Stimulated activated naive B cell treated with anti-CD40 and anti-IgM and Interleukin-4, amounts not matched to agents 10 μg/mL and 1 μg/mL and 100 μg/mL, for 72 hours (primary cell): Measurements from ENCODE around the gene SLC9C2.

ENCODE experiments used
- ATAC-seq, 2 donors: fragments of 150-1000 bp; cut with Tn5 transposase; replicated peaks; 2 replicates each; pipeline ENCODE4 v1.10.0; 2021; ENCODE audit warnings: moderate library complexity in 1 of 2
- DNase-seq: peaks from one replicate; pipeline ENCODE4 v3.0.0; 2021
- H3K27ac Mint-ChIP-seq: one replicate; pipeline ENCODE4 v1.8.0; 2022; ENCODE audit warnings: mild to moderate bottlenecking, mixed read lengths
- H3K27me3 Mint-ChIP-seq, 2 donors: one replicate each; pipeline ENCODE4 v1.8.0; 2022; ENCODE audit warnings: mixed read lengths in 2 of 2
- H3K36me3 Mint-ChIP-seq, 2 donors: one replicate each; pipeline ENCODE4 v1.8.0; 2022; ENCODE audit warnings: mixed read lengths in 2 of 2, mild to moderate bottlenecking in 1 of 2
- H3K4me1 Mint-ChIP-seq, 2 donors: one replicate each; pipeline ENCODE4 v1.8.0; 2022; ENCODE audit warnings: mixed read lengths in 2 of 2, mild to moderate bottlenecking in 1 of 2
- H3K4me3 Mint-ChIP-seq, 2 donors: one replicate each; pipeline ENCODE4 v1.8.0; 2022; ENCODE audit warnings: mild to moderate bottlenecking in 2 of 2, mixed read lengths in 2 of 2, moderate library complexity in 1 of 2
- H3K9me3 Mint-ChIP-seq, 2 donors: one replicate each; pipeline ENCODE4 v1.8.0; 2022; ENCODE audit warnings: mixed read lengths in 2 of 2, mild to moderate bottlenecking in 1 of 2

SLC9C2 gene

DNA sequence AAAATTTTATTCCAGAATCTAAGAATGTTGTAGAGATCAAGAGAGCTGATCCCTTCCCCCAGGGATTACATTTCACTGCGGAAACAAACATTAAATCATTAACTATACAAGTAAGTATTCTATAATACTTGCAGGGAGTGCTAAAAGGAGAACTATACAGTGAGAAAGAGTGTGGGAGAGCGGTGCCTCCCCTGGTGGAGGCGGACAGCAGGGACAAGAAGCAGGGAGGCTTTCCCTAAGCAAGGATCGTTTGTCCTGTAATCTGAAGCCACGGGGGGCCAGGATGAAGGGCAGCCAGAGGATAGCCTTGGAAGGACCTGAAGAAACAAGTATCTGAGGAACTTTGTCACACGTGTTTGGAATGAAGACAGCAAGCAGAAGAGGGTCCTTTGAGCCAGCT is 40.1 kb downstream of the SLC9C2 start:
- peaks cover 12 to 13% of the 10 kb centered on the region in 2 donors for H3K27me3 Mint-ChIP-seq
- no peak overlapping the region for H3K27ac Mint-ChIP-seq
- H3K9me3 Mint-ChIP-seq: peaks cover 17 to 20% of the 10 kb centered on the region in 2 donors
- no peak overlapping the region for H3K4me3 Mint-ChIP-seq
- DNase-seq: no peak
- H3K36me3 Mint-ChIP-seq: no peaks in the 10 kb centered on the region
- ATAC-seq: no peak
- H3K4me1 Mint-ChIP-seq: no peaks in the 10 kb centered on the region

DNA sequence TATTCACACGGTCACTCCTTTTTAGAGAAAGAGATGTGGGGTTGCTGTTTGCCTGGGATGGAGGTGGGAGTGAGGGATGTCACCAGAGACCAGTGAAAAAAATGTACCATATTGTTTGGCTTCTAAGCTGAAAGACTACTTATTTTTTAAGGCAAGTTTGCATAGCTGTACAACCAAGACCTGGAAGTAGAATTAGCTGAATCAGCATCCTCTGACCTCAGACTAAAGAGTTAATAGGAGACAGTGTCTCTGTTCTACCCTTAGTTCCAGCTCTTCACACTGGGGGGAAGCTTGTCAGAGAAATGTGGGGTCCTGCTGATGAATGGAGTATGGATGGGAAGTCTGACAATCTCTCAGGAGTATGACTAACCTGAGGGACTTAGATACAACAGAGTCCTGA is 41.6 kb downstream of the SLC9C2 start:
- no peaks in the 10 kb centered on the region for H3K36me3 Mint-ChIP-seq
- peaks cover 6 to 9% of the 10 kb centered on the region in 2 donors for H3K9me3 Mint-ChIP-seq
- no peak overlapping the region for H3K27ac Mint-ChIP-seq
- H3K27me3 Mint-ChIP-seq: peaks cover 0 to 4% of the 10 kb centered on the region in 2 donors
- ATAC-seq: no peak
- no peaks in the 10 kb centered on the region for H3K4me1 Mint-ChIP-seq
- H3K4me3 Mint-ChIP-seq: no peak overlapping the region
- DNase-seq: no peak

DNA sequence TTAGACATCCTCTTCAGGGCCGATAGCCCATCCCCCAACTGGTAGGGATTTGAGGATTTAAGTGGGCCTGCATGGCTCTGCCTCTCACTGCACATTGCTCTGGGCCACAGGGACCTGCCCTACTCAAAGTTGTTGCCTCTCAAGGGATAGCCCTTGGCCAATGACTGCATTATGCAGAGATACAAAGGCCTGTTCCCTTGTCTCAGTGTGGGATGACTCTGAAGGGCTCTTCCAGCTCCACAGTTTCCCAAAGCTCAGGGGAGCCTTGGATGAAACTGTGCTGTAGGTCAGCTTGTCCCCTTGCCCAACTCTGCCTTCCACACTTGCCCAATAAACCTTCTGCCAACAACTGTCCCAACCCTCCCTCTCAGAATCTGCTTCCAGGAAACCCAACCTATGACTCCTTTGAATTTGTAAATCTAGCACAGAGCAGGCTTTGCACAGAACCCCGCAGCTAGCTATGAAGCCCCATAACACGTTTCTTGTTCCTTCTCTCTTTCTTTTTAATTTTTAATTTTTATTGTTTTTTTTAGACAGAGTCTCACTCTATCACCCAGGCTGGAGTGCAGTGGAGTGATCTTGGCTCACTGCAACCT is 42.5 kb downstream of the SLC9C2 start:
- peaks cover 4 to 7% of the 10 kb centered on the region in 2 donors for H3K9me3 Mint-ChIP-seq
- H3K4me1 Mint-ChIP-seq: no peaks in the 10 kb centered on the region
- H3K27ac Mint-ChIP-seq: no peak overlapping the region
- no peak for ATAC-seq
- no peak for DNase-seq
- H3K36me3 Mint-ChIP-seq: no peaks in the 10 kb centered on the region
- H3K4me3 Mint-ChIP-seq: no peak overlapping the region
- no peaks in the 10 kb centered on the region for H3K27me3 Mint-ChIP-seq

DNA sequence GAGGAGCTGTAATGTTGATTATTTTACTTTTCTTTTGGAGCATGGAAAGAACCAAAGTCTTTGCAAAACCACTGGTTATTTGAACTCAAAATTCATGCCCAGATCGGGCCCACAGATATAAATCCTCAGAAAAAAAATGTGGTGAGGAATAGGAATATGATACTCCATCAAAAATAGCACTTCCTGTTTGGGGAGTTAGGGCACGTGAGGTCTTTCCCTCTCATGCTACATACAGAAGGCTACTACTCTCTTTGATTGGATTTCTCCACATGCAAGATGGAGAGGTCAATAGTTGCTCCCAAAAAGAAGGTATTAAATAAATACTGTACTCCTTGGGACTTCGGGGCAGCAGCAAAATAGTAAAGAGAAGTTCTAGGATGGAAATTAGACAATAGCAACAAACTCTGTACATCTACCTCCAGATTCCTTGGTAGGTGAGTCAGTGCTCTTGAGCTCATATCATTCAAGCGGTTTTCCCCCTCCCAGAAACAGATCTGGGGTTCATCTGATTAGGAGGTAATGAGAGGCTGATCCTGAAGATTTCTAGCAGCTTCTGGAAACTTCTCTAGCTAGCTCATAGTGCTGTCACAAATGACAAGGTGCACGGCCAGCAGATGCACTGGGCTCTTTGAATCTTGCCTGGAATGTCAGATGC is 47.1 kb downstream of the SLC9C2 start:
- H3K4me1 Mint-ChIP-seq: no peaks in the 10 kb centered on the region

DNA sequence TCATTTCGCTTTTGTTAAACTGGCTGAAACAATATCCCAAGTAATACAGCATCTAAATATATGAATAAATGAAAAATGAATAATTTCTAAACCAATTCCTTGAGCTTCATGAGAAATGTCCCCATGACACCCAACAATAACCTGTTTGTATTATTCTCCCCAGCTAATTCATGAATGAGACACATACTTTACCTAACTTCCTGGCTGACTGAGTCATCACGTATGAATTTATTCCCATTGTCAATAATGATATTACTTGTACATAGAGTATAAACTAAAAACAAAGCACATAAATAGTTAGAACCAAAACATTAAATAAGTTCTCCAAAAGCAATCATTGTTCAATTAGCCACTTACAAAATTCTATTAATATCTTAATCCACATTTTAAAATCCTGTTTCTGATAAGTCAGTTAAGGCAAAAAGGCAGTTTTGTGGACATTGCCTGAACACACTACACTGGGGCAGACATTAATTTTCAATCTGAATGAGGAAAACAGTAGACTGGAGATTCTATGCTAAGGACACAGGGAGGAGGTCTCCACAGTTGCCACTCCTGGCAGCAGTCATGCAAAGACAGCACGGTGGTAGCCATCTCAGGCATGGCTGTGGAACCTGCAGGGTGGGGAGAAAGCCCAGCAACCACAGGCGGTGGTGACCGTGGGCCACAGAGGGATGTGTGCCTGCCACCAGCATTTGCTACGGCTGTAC is 48.2 kb downstream of the SLC9C2 start:
- DNase-seq (no peak), ATAC-seq (no peak)
- H3K4me1 Mint-ChIP-seq: no peaks in the 10 kb centered on the region
- no peaks in the 10 kb centered on the region for H3K36me3 Mint-ChIP-seq
- no peak overlapping the region for H3K4me3 Mint-ChIP-seq
- H3K9me3 Mint-ChIP-seq: no peaks in the 10 kb centered on the region
- H3K27me3 Mint-ChIP-seq: no peaks in the 10 kb centered on the region
- no peak overlapping the region for H3K27ac Mint-ChIP-seq

More for the DNA sequence above, 47.1 kb downstream of the SLC9C2 start:
- no peaks in the 10 kb centered on the region for H3K36me3 Mint-ChIP-seq
- no peak for ATAC-seq
- H3K27me3 Mint-ChIP-seq: no peaks in the 10 kb centered on the region
- H3K9me3 Mint-ChIP-seq: no peaks in the 10 kb centered on the region
- DNase-seq: no peak
- H3K4me3 Mint-ChIP-seq: no peak overlapping the region
- no peak overlapping the region for H3K27ac Mint-ChIP-seq

DNA sequence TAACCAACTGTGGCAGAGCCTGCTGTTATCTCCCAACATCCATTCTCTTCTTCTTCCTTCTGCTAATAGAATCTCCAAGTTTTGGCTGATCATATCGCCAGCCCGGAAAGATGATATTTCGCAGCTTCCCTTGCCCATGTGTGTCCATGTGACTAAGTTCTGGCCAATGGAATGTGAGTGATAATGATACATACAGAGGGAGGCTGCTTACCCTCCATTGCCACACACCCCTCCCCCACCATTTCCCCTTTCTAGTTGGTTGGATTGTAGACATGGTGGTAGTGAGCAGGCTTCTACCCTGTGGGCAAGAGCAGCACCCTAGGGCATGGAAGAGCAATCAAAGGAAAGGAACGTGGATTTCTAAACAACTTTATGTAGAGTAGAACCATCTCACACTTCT is 48.8 kb downstream of the SLC9C2 start:
- H3K4me3 Mint-ChIP-seq: no peak overlapping the region
- no peak overlapping the region for H3K27ac Mint-ChIP-seq
- DNase-seq: no peak
- no peaks in the 10 kb centered on the region for H3K9me3 Mint-ChIP-seq
- no peaks in the 10 kb centered on the region for H3K4me1 Mint-ChIP-seq
- H3K27me3 Mint-ChIP-seq: no peaks in the 10 kb centered on the region
- ATAC-seq: no peak
- no peaks in the 10 kb centered on the region for H3K36me3 Mint-ChIP-seq

GRCh38 chr1:173553312-173553711 is 49.6 kb downstream of the SLC9C2 start:
- no peaks in the 10 kb centered on the region for H3K9me3 Mint-ChIP-seq
- H3K27me3 Mint-ChIP-seq: no peaks in the 10 kb centered on the region
- ATAC-seq (no peak), DNase-seq (no peak)
- no peak overlapping the region for H3K4me3 Mint-ChIP-seq
- no peaks in the 10 kb centered on the region for H3K36me3 Mint-ChIP-seq
- H3K27ac Mint-ChIP-seq: no peak overlapping the region
- H3K4me1 Mint-ChIP-seq: no peaks in the 10 kb centered on the region

DNA sequence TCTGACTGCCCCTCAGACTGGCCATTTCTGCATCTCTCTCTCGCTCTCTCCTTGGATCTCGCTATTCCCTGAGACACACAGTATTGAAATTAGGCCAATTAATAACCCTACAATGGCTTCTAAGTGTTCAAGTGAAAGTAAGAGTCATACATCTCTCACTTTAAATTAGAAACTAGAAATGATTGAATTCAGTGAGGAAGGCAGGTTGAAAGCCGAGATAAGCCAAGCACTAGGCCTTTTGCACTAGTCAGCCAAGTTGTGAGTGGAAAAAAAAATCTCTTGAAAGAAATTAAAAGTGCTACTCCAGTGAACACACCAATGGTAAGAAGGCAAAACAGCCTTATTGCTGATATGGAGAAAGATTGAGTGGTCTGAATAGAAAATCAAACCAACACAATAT is 51.2 kb downstream of the SLC9C2 start:
- Mint-ChIP-seq H3K9me3 (no peaks in the 10 kb centered on the region), H3K27ac (no peak overlapping the region), H3K4me3 (no peak overlapping the region), H3K36me3 (no peaks in the 10 kb centered on the region), H3K4me1 (no peaks in the 10 kb centered on the region), H3K27me3 (no peaks in the 10 kb centered on the region)
- DNase-seq (no peak), ATAC-seq (no peak)

- Mint-ChIP-seq H3K27ac (no peak overlapping the region), H3K4me3 (no peak overlapping the region)
Measured at GRCh38 chr1:173549813-173550212, 53.1 kb downstream of the SLC9C2 start.

DNA sequence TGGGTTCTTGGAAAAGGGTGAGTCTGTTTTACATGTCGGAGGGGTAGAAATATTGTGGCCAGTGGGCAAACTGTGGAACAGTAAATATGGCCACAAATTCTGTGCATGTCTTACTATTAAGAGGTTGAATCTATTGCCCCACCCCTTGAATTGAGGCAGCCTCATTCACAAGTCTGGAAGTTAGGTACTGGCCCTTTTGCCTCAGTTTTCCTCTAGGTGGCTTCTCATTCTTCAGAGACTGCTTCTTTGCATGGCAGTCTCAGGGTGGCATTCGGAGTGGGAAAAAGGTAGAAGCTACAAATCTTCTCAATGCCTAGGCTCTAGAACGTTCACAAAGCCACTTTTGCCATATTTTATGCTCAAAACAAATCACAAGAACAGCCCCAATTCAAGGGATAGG is 57.2 kb downstream of the SLC9C2 start:
- Mint-ChIP-seq H3K36me3 (no peaks in the 10 kb centered on the region), H3K27ac (no peak overlapping the region)

More at GRCh38 chr1:173549813-173550212, 53.1 kb downstream of the SLC9C2 start:
- H3K36me3 Mint-ChIP-seq: no peaks in the 10 kb centered on the region
- H3K4me1 Mint-ChIP-seq: no peaks in the 10 kb centered on the region
- DNase-seq (no peak), ATAC-seq (no peak)
- H3K27me3 Mint-ChIP-seq: no peaks in the 10 kb centered on the region
- no peaks in the 10 kb centered on the region for H3K9me3 Mint-ChIP-seq

GRCh38 chr1:173536223-173536622 is 66.6 kb downstream of the SLC9C2 start:
- Mint-ChIP-seq H3K36me3 (no peaks in the 10 kb centered on the region), H3K27ac (no peak overlapping the region), H3K4me3 (no peak overlapping the region), H3K9me3 (no peaks in the 10 kb centered on the region), H3K27me3 (peaks cover 0 to 17% of the 10 kb centered on the region in 2 donors), H3K4me1 (no peaks in the 10 kb centered on the region)
- no peak for ATAC-seq
- DNase-seq: no peak

More for the DNA sequence above, 57.2 kb downstream of the SLC9C2 start:
- Mint-ChIP-seq H3K4me1 (no peaks in the 10 kb centered on the region), H3K9me3 (peaks cover 6% of the 10 kb centered on the region in 2 donors), H3K4me3 (no peak overlapping the region), H3K27me3 (peaks cover 0 to 14% of the 10 kb centered on the region in 2 donors)
- DNase-seq (no peak), ATAC-seq (no peak)

GRCh38 chr1:173532237-173532636 is 70.6 kb downstream of the SLC9C2 start:
- DNase-seq (no peak), ATAC-seq (no peak)
- Mint-ChIP-seq H3K36me3 (no peaks in the 10 kb centered on the region), H3K9me3 (no peaks in the 10 kb centered on the region), H3K4me3 (no peak overlapping the region), H3K27me3 (no peaks in the 10 kb centered on the region), H3K27ac (no peak overlapping the region), H3K4me1 (no peaks in the 10 kb centered on the region)

GRCh38 chr1:173530795-173531693 is 71.8 kb downstream of the SLC9C2 start:
- Mint-ChIP-seq H3K4me1 (no peaks in the 10 kb centered on the region), H3K4me3 (no peak overlapping the region), H3K27me3 (no peaks in the 10 kb centered on the region), H3K9me3 (no peaks in the 10 kb centered on the region), H3K27ac (no peak overlapping the region), H3K36me3 (no peaks in the 10 kb centered on the region)
- no peak for DNase-seq
- ATAC-seq: no peak

GRCh38 chr1:173529106-173529505 is 73.8 kb downstream of the SLC9C2 start:
- H3K36me3 Mint-ChIP-seq: no peaks in the 10 kb centered on the region
- no peak overlapping the region for H3K27ac Mint-ChIP-seq
- H3K9me3 Mint-ChIP-seq: no peaks in the 10 kb centered on the region
- H3K4me1 Mint-ChIP-seq: no peaks in the 10 kb centered on the region
- no peak for ATAC-seq
- no peak for DNase-seq
- no peak overlapping the region for H3K4me3 Mint-ChIP-seq
- no peaks in the 10 kb centered on the region for H3K27me3 Mint-ChIP-seq
